H1 (cell line): ENCODE data around the gene SPOCK1. TPM values are rescaled to one million over a fixed set of nuclear protein-coding genes. Genes with fewer than 3 reads are reported as not detected.

Experiments
- CTCF ChIA-PET: fragments of 300-600 bp; sonication (Branson Sonifier 250); formaldehyde crosslinking; loops from one replicate; lab custom pipeline; 2021; ENCODE audit not compliant: partially characterized antibody; lab: Charles Lee
- POLR2A ChIA-PET: fragments of 300-600 bp; sonication (Branson Sonifier 250); formaldehyde crosslinking; loops from one replicate; lab custom pipeline; 2021; ENCODE audit warnings: inconsistent platforms; ENCODE audit not compliant: partially characterized antibody; lab: Charles Lee
- DNase-seq, 2 experiments: peaks; one replicate each; pipeline versions ENCODE4 v3.0.0 to v3.0.0-alpha.2; 2010 to 2022; ENCODE audit warnings: low spot score in 2 of 2, low read depth in 1 of 2, mixed read lengths in 1 of 2
- FAIRE-seq: peaks from 2 replicates; lab custom pipeline; 2011; peaks lifted over from hg19 to GRCh38; lab: Jason Lieb, UNC
- H2AFZ ChIP-seq: 2 replicates; pipeline ENCODE4 v1.8.1; 2012; ENCODE audit warnings: low read length, inconsistent platforms
- H2AK5ac ChIP-seq: 2 replicates; pipeline ENCODE4 v1.6.1; 2013; ENCODE audit warnings: low read depth, low read length
- H2BK120ac ChIP-seq: replicated peaks from 2 replicates; pipeline ENCODE3; 2013; ENCODE audit warnings: low read depth, low read length, inconsistent platforms
- H2BK12ac ChIP-seq: 2 replicates; pipeline ENCODE4 v1.6.1; 2013; ENCODE audit warnings: low read depth, low read length
- H2BK15ac ChIP-seq: 2 replicates; pipeline ENCODE4 v1.6.1; 2013; ENCODE audit warnings: low read length
- H2BK20ac ChIP-seq: 2 replicates; pipeline ENCODE4 v1.6.1; 2013; ENCODE audit warnings: low read length
- H2BK5ac ChIP-seq: 2 replicates; pipeline ENCODE4 v1.6.1; 2013; ENCODE audit warnings: low read depth, low read length
- H3K14ac ChIP-seq: 2 replicates; pipeline ENCODE4 v1.6.1; 2013; ENCODE audit warnings: inconsistent platforms; ENCODE audit not compliant: insufficient read length
- H3K18ac ChIP-seq: 2 replicates; pipeline ENCODE4 v1.6.1; 2013; ENCODE audit warnings: low read length; ENCODE audit errors: extremely low read depth
- H3K23ac ChIP-seq: 2 replicates; pipeline ENCODE4 v1.6.1; 2013; ENCODE audit warnings: inconsistent platforms; ENCODE audit not compliant: insufficient read length
- H3K23me2 ChIP-seq: 2 replicates; pipeline ENCODE4 v1.6.1; 2013; ENCODE audit warnings: low read depth, low read length
- H3K27ac ChIP-seq: 2 replicates; pipeline ENCODE4 v1.6.1; 2011; ENCODE audit warnings: low read depth, low read length, inconsistent platforms
- H3K27me3 ChIP-seq, 4 experiments: replicated peaks in 1 of 4; 1 replicate in 1 of 4; 2 replicates in 3 of 4; pipeline versions ENCODE4 v1.6.1 to v1.8.1; 2011 to 2013; ENCODE audit warnings: low read length in 3 of 4, mild to moderate bottlenecking in 3 of 4, inconsistent platforms in 2 of 4, mixed read lengths in 2 of 4, moderate library complexity in 1 of 4; ENCODE audit not compliant: control insufficient read depth in 3 of 4, insufficient read depth in 3 of 4; ENCODE audit errors: extremely low read depth in 1 of 4
- H3K36me3 ChIP-seq, 4 experiments: 2 replicates each; pipeline versions ENCODE4 v1.6.1 to v1.8.1; 2011 to 2013; ENCODE audit warnings: mild to moderate bottlenecking in 4 of 4, low read length in 3 of 4, moderate library complexity in 2 of 4, control low read depth in 1 of 4, inconsistent platforms in 1 of 4; ENCODE audit not compliant: insufficient read depth in 4 of 4, control insufficient read depth in 2 of 4
- H3K4ac ChIP-seq: replicated peaks from 2 replicates; pipeline ENCODE3; 2013; ENCODE audit warnings: low read length, low read depth, mixed read lengths, inconsistent platforms; ENCODE audit not compliant: insufficient read length
- H3K4me1 ChIP-seq, 4 experiments: replicated peaks in 1 of 4; 1 replicate in 1 of 4; 2 replicates in 3 of 4; pipeline versions ENCODE4 v1.6.1 to v1.8.1; 2011 to 2013; ENCODE audit warnings: low read length in 3 of 4, inconsistent platforms in 2 of 4, mixed read lengths in 1 of 4; ENCODE audit not compliant: insufficient read depth in 4 of 4, control insufficient read depth in 3 of 4
- H3K4me2 ChIP-seq, 2 experiments: 2 replicates each; pipeline versions ENCODE4 v1.6.1 to v1.8.1; 2011 to 2013; ENCODE audit warnings: low read depth in 2 of 2, low read length in 2 of 2, control low read depth in 1 of 2, inconsistent platforms in 1 of 2, mild to moderate bottlenecking in 1 of 2; ENCODE audit not compliant: insufficient read depth in 1 of 2
- H3K4me3 ChIP-seq, 4 experiments: fragments of 200-600, 300-600 bp in 1 of 4; sonication (generic), shearing (Covaris generic), sonication (Bioruptor Twin) in 1 of 4; 2 replicates each; pipeline versions ENCODE4 v1.5.1 to v1.8.1; 2011 to 2016; ENCODE audit warnings: low read length in 4 of 4, low read depth in 3 of 4, control low read depth in 2 of 4, inconsistent platforms in 2 of 4, mild to moderate bottlenecking in 2 of 4, mixed read lengths in 1 of 4, moderate library complexity in 1 of 4; ENCODE audit not compliant: insufficient read depth in 2 of 4; ENCODE audit errors: extremely low read depth in 1 of 4
- H3K56ac ChIP-seq: replicated peaks from 2 replicates; pipeline ENCODE3; 2013; ENCODE audit warnings: low read depth, mild to moderate bottlenecking, mixed read lengths, low read length, inconsistent platforms; ENCODE audit not compliant: insufficient read length
- H3K79me1 ChIP-seq: 2 replicates; pipeline ENCODE4 v1.6.1; 2013; ENCODE audit warnings: low read depth, low read length, control low read depth
- H3K79me2 ChIP-seq, 2 experiments: 2 replicates each; pipeline versions ENCODE4 v1.6.1 to v1.8.1; 2012 to 2013; ENCODE audit warnings: low read length in 2 of 2, mild to moderate bottlenecking in 2 of 2, inconsistent platforms in 1 of 2; ENCODE audit not compliant: insufficient read depth in 2 of 2, control insufficient read depth in 1 of 2
- H3K9ac ChIP-seq, 4 experiments: replicated peaks in 1 of 4; 1 replicate in 1 of 4; 2 replicates in 3 of 4; pipeline versions ENCODE4 v1.6.1 to v1.8.1; 2011 to 2013; ENCODE audit warnings: low read depth in 3 of 4, low read length in 3 of 4, control low read depth in 2 of 4, mild to moderate bottlenecking in 2 of 4, moderate library complexity in 2 of 4, inconsistent platforms in 1 of 4; ENCODE audit errors: extremely low read depth in 1 of 4
- H3K9me3 ChIP-seq, 2 experiments: 2 replicates each; pipeline versions ENCODE4 v1.6.1 to v1.8.1; 2012 to 2013; ENCODE audit warnings: mild to moderate bottlenecking in 2 of 2, moderate library complexity in 2 of 2, control low read depth in 1 of 2, inconsistent platforms in 1 of 2, low read depth in 1 of 2, low read length in 1 of 2, mixed read lengths in 1 of 2; ENCODE audit not compliant: insufficient read depth in 2 of 2
- H4K20me1 ChIP-seq, 2 experiments: replicated peaks in 1 of 2; 2 replicates each; pipeline versions ENCODE3 to v1.8.1; 2011 to 2013; ENCODE audit warnings: inconsistent platforms in 2 of 2, low read length in 2 of 2, mild to moderate bottlenecking in 1 of 2; ENCODE audit not compliant: insufficient read depth in 2 of 2, control insufficient read depth in 1 of 2
- H4K5ac ChIP-seq: 2 replicates; pipeline ENCODE4 v1.6.1; 2013; ENCODE audit warnings: low read length, low read depth, mixed read lengths, inconsistent platforms; ENCODE audit not compliant: insufficient read length
- H4K8ac ChIP-seq: 2 replicates; pipeline ENCODE4 v1.8.0; 2013; ENCODE audit warnings: mild to moderate bottlenecking, moderate library complexity, low read length, inconsistent platforms; ENCODE audit not compliant: insufficient read depth; ENCODE audit errors: extremely low read depth
- H4K91ac ChIP-seq: replicated peaks from 2 replicates; pipeline ENCODE3; 2013; ENCODE audit warnings: low read length, mixed read lengths, inconsistent platforms; ENCODE audit not compliant: insufficient read length
- BACH1 ChIP-seq: IDR thresholded peaks from 2 replicates; pipeline ENCODE4 v1.6.1; 2012; ENCODE audit warnings: low read length, improper control_type of control experiment
- CBX8 ChIP-seq: fragments of 300-800, 300-1000 bp; sonication (generic); IDR thresholded peaks from 2 replicates; pipeline ENCODE4 v1.7.1; 2016; ENCODE audit warnings: low read depth, low read length, borderline replicate concordance
- CHD2 ChIP-seq: IDR thresholded peaks from 2 replicates; pipeline ENCODE4 v1.6.1; 2012; ENCODE audit warnings: low read length, improper control_type of control experiment
- CTBP2 ChIP-seq: IDR thresholded peaks from 2 replicates; pipeline ENCODE4 v1.7.0; 2011; ENCODE audit warnings: borderline replicate concordance, mild to moderate bottlenecking, moderate library complexity, mixed read lengths, low read length; ENCODE audit not compliant: insufficient read depth, insufficient read length
- GTF2F1 ChIP-seq: IDR thresholded peaks from 2 replicates; pipeline ENCODE4 v1.6.1; 2012; ENCODE audit warnings: low read depth, low read length, improper control_type of control experiment, borderline replicate concordance
- HDAC6 ChIP-seq: IDR thresholded peaks from one replicate; pipeline ENCODE4 v1.7.1; 2012; ENCODE audit warnings: low read depth, mild to moderate bottlenecking, inconsistent platforms, low read length, moderate library complexity
- JUN ChIP-seq: IDR thresholded peaks from 2 replicates; pipeline ENCODE4 v1.6.1; 2011; ENCODE audit warnings: low read depth, mild to moderate bottlenecking, improper control_type of control experiment, low read length
- NANOG ChIP-seq: IDR thresholded peaks from 2 replicates; pipeline ENCODE4 v1.6.1; 2011; ENCODE audit warnings: low read length, low read depth, mild to moderate bottlenecking, inconsistent platforms; ENCODE audit not compliant: insufficient read depth, poor library complexity, severe bottlenecking
- PHF8 ChIP-seq: fragments of 200-600 bp; sonication (generic); conservative IDR thresholded peaks from 2 replicates; pipeline ENCODE4 v1.7.1; 2012; ENCODE audit warnings: low read depth, mild to moderate bottlenecking, inconsistent platforms, low read length, moderate library complexity
- SP1 ChIP-seq: IDR thresholded peaks from 2 replicates; pipeline ENCODE4 v1.6.1; 2011; ENCODE audit warnings: low read depth, low read length
- SP2 ChIP-seq: IDR thresholded peaks from 2 replicates; pipeline ENCODE4 v1.6.1; 2012; ENCODE audit warnings: mild to moderate bottlenecking, low read length, inconsistent platforms
- SP4 ChIP-seq: IDR thresholded peaks from 2 replicates; pipeline ENCODE4 v1.6.1; 2012; ENCODE audit warnings: low read length, inconsistent platforms
- TCF12 ChIP-seq: IDR thresholded peaks from 2 replicates; pipeline ENCODE4 v1.6.1; 2011; ENCODE audit warnings: low read depth, mild to moderate bottlenecking, low read length
- YY1 ChIP-seq: IDR thresholded peaks from 2 replicates; pipeline ENCODE4 v1.6.1; 2011; ENCODE audit warnings: low read depth, mild to moderate bottlenecking, low read length
- ZNF274 ChIP-seq: IDR thresholded peaks from 2 replicates; pipeline ENCODE4 v1.7.0; 2012; ENCODE audit warnings: low read length, borderline replicate concordance; ENCODE audit errors: extremely low read depth
- WGBS, 2 experiments: shearing (Covaris generic) in 1 of 2; methylation state at CpG; one replicate each; pipeline versions ENCODE4 v1.1.6 to v1.1.7; 2013 to 2015; ENCODE audit warnings: low lambda C conversion rate in 2 of 2, mixed read lengths in 2 of 2, inconsistent platforms in 1 of 2, low coverage in 1 of 2, missing lambda C conversion rate in 1 of 2; ENCODE audit not compliant: insufficient replicate concordance in 2 of 2, insufficient coverage in 1 of 2, insufficient read length in 1 of 2; ENCODE audit errors: extremely low coverage in 1 of 2, missing lambda C conversion rate in 1 of 2; 5-methylcytosine and 5-hydroxymethylcytosine counted together
- polyA plus RNA-seq, 7 experiments: library from polyadenylated mRNA; depleted of rRNA in 3 of 7; stranded (reverse) in 5 of 7; unstranded in 2 of 7; fragments of >200 nt in 5 of 7; fragments of 200-250 nt in 2 of 7; gene quantifications; 1 replicate in 5 of 7; 2 replicates in 1 of 7; 4 replicates in 1 of 7; pipeline versions ENCODE4 v1.2.1 to v1.2.3, GENCODE V29; 2011 to 2013; ENCODE audit warnings: missing spikeins in 2 of 7, mixed read lengths in 2 of 7
- total RNA-seq: library from RNA; stranded (reverse); fragmentation: NEBNext Ultra II Directional; extraction: Animal tissue kit (Norgen Biotek cat#: 25700); gene quantifications from 2 replicates; pipeline ENCODE4 v1.2.1, GENCODE V29; 2021
- TF ChIP-seq, protein P1 (sequence below): IDR thresholded peaks from 2 replicates; pipeline ENCODE4 v1.6.1; 2012; ENCODE audit warnings: inconsistent platforms

Gene SPOCK1
- total and polyA plus RNA-seq, 2 of the 8 experiments (the other 6 are each of a cell fraction or from before 2014, with no cell fraction given) = 6.9 to 18.1 TPM

DNA sequence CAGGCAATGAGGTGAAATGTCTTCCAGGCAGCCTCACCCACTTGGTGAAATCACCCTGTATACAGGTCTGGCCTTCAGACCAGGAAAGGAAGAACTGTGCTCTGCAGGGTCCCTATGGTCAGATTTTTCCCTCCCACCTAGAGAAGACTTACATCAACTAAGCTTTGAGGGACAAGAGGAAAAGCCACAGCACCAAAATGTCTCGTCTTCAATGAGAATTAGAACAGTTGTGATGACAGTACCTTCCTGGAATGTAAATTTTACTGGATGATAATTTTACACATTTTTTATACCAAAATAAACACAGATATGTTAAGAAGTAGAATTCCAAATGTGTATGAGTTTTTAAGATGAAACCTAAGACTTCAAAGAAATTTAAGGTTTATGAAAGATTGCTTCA lies 283.9 kb downstream of the SPOCK1 start:
- Histone ChIP-seq H4K91ac (no peak overlapping the region), H3K36me3 (no peaks in the 10 kb centered on the region), H3K4ac (no peak overlapping the region), H3K18ac (no peak overlapping the region), H3K14ac (no peak overlapping the region), H2BK12ac (no peak overlapping the region), H4K20me1 (no peaks in the 10 kb centered on the region), H3K79me1 (no peaks in the 10 kb centered on the region), H3K23me2 (no peaks in the 10 kb centered on the region), H2AK5ac (no peak overlapping the region), H2BK20ac (no peak overlapping the region), H3K4me3 (no peak overlapping the region), H4K8ac (no peak overlapping the region), H2AFZ (no peak overlapping the region), H4K5ac (no peak overlapping the region), H3K23ac (no peak overlapping the region), H3K9ac (no peak overlapping the region), H3K4me1 (no peaks in the 10 kb centered on the region), H3K79me2 (no peaks in the 10 kb centered on the region), H2BK5ac (no peak overlapping the region), H3K4me2 (no peak overlapping the region), H2BK120ac (no peak overlapping the region), H3K9me3 (no peaks in the 10 kb centered on the region), H3K56ac (no peak overlapping the region), H2BK15ac (no peak overlapping the region), H3K27me3 (no peaks in the 10 kb centered on the region), H3K27ac (no peak overlapping the region)
- ChIA-PET CTCF (interaction anchor here (2.6 kb wide), 1 partner anchor 11 kb away, joined by 6 read pairs; no protein-coding TSS in a partner anchor), POLR2A (no interaction called here)
- no CpG with 5 or more reads among the region's 1 CpG for WGBS, 2 experiments
- no peak for DNase-seq
- FAIRE-seq = no peak
- TF ChIP-seq PHF8 (no peak), JUN (no peak), CBX8 (no peak), CTBP2 (no peak), YY1 (no peak), BACH1 (no peak), SP1 (no peak), CHD2 (no peak), HDAC6 (no peak), ZNF274 (no peak), SP4 (no peak), SP2 (no peak), TCF12 (no peak), NANOG (no peak), GTF2F1 (no peak)
- TF ChIP-seq, protein P1, sequence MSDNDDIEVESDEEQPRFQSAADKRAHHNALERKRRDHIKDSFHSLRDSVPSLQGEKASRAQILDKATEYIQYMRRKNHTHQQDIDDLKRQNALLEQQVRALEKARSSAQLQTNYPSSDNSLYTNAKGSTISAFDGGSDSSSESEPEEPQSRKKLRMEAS = no peak
